Measurements from ENCODE around the gene TGFBI. TPM values are rescaled to one million over a fixed set of nuclear protein-coding genes. Genes with fewer than 3 reads are reported as not detected.

The TGFBI gene
- total and polyA plus RNA-seq, 12 donors, result 26.8 to 200 (median 104) TPM

GRCh38 chr5:136103118-136103517 lies 74.3 kb downstream of the TGFBI start:
- Histone ChIP-seq H3K4me1 (replicated peaks in 1 of 2) (no peaks in the 10 kb centered on the region), H3K27ac (no peak overlapping the region), H3K9me3 (replicated peaks in 1 of 3) (no peaks in the 10 kb centered on the region), H3K27me3 (no peaks in the 10 kb centered on the region), H3K4me3 (no peak overlapping the region), H3K36me3 (replicated peaks in 1 of 2) (no peaks in the 10 kb centered on the region)
- intact Hi-C loops (cut with DNase I), result no loop called here
- DNase-seq, result no peak
- no peak for TF ChIP-seq POLR2A (IDR thresholded peaks at IDR 0.05)
- no peak for TF ChIP-seq CTCF (IDR thresholded peaks at IDR 0.05)
- WGBS, 4 donors, result 84 to 93% (median 86%) methylated on average over 1 of the region's 1 CpG

GRCh38 chr5:136104306-136104965 lies 75.6 kb downstream of the TGFBI start:
- H3K36me3 ChIP-seq (replicated peaks in 1 of 2), result no peaks in the 10 kb centered on the region
- H3K4me3 ChIP-seq, result no peak overlapping the region
- H3K27ac ChIP-seq, result no peak overlapping the region
- H3K27me3 ChIP-seq, result no peaks in the 10 kb centered on the region
- no peaks in the 10 kb centered on the region for H3K4me1 ChIP-seq (replicated peaks in 1 of 2)
- intact Hi-C loops (cut with DNase I), result no loop called here
- H3K9me3 ChIP-seq (replicated peaks in 1 of 3), result no peaks in the 10 kb centered on the region
- no peak for TF ChIP-seq CTCF (IDR thresholded peaks at IDR 0.05)
- TF ChIP-seq POLR2A (IDR thresholded peaks at IDR 0.05), result no peak
- WGBS, 4 donors, result 58 to 70% (median 64%) methylated on average over 7 to 8 of the region's 8 CpGs
- DNase-seq, result no peak

- no peaks in the 10 kb centered on the region for H3K9me3 ChIP-seq (replicated peaks in 1 of 3)
- no peak overlapping the region for H3K4me3 ChIP-seq
- TF ChIP-seq CTCF (IDR thresholded peaks at IDR 0.05), result no peak
- no peak for TF ChIP-seq POLR2A (IDR thresholded peaks at IDR 0.05)
- no peaks in the 10 kb centered on the region for H3K36me3 ChIP-seq (replicated peaks in 1 of 2)
- no peaks in the 10 kb centered on the region for H3K4me1 ChIP-seq (replicated peaks in 1 of 2)
- H3K27me3 ChIP-seq, result no peaks in the 10 kb centered on the region
- H3K27ac ChIP-seq, result no peak overlapping the region
- WGBS, 4 donors, result 86 to 89% (median 88%) methylated on average over 6 of the region's 6 CpGs
- intact Hi-C loops (cut with DNase I), result no loop called here
- no peak for DNase-seq
Observed at GRCh38 chr5:136106351-136107031, 77.7 kb downstream of the TGFBI start.

GRCh38 chr5:136108180-136108611 lies 79.4 kb downstream of the TGFBI start:
- DNase-seq, result no peak
- H3K9me3 ChIP-seq (replicated peaks in 1 of 3), result no peaks in the 10 kb centered on the region
- no peaks in the 10 kb centered on the region for H3K4me1 ChIP-seq (replicated peaks in 1 of 2)
- H3K27me3 ChIP-seq, result no peaks in the 10 kb centered on the region
- 75 to 89% (median 76%) methylated on average over 2 of the region's 2 CpGs for WGBS, 4 donors
- no peak overlapping the region for H3K4me3 ChIP-seq
- TF ChIP-seq CTCF (IDR thresholded peaks at IDR 0.05), result no peak
- TF ChIP-seq POLR2A (IDR thresholded peaks at IDR 0.05), result no peak
- no peak overlapping the region for H3K27ac ChIP-seq
- no peaks in the 10 kb centered on the region for H3K36me3 ChIP-seq (replicated peaks in 1 of 2)
- intact Hi-C loops (cut with DNase I), result no loop called here

Measured in adrenal gland (tissue), 12 donors.